Mucosa of stomach (tissue), 1 donor: Measurements from ENCODE around the gene C3orf85.

Experiments used
- H3K27me3 ChIP-seq: one replicate; pipeline ENCODE4 v1.7.0; 2013; ENCODE audit warnings: mild to moderate bottlenecking, low read length; ENCODE audit not compliant: control insufficient read depth, insufficient read depth
- H3K36me3 ChIP-seq: one replicate; pipeline ENCODE4 v1.7.0; 2013; ENCODE audit warnings: low read length; ENCODE audit not compliant: control insufficient read depth, insufficient read depth
- H3K4me1 ChIP-seq: one replicate; pipeline ENCODE4 v1.7.0; 2013; ENCODE audit warnings: mild to moderate bottlenecking, low read length; ENCODE audit not compliant: control insufficient read depth, insufficient read depth
- H3K4me3 ChIP-seq: one replicate; pipeline ENCODE4 v1.7.0; 2013; ENCODE audit warnings: low read length
- H3K9ac ChIP-seq: one replicate; pipeline ENCODE4 v1.7.0; 2013; ENCODE audit warnings: mild to moderate bottlenecking, low read length, moderate library complexity
- H3K9me3 ChIP-seq: one replicate; pipeline ENCODE4 v1.7.0; 2013; ENCODE audit warnings: mild to moderate bottlenecking, low read length, moderate library complexity; ENCODE audit not compliant: control insufficient read depth
- donor health status: Pancreatic carcinoma.

Gene C3orf85, protein sequence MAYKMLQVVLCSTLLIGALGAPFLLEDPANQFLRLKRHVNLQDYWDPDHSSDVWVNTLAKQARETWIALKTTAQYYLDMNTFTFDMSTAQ

DNA sequence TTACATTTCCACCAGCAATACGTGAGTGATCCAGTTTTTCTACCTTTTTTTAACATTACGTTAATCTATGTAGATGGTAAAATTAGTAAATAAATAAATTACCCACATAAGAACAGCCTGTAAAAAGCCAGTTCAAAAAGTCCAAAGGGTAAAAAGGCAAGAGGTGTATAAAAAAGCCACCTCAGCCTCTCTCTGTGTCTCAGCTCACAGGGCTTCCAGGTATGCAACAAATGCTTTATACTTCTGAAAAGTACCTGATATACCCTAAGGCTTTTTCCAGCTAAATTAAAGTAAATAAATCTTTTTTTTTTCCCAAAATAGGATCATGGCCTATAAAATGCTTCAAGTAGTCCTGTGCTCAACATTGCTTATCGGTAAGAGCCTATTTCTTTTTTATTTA is at the start of gene C3orf85:
TSS of gene C3orf85 (plus strand) at position 197 of the 400 bp plus-strand sequence. CDS start at position 326, 129 bp downstream.
- Histone ChIP-seq H3K9ac (no peak within 1 kb of the TSS), H3K27me3 (no peaks in the 10 kb centered on the region), H3K9me3 (no peaks in the 10 kb centered on the region), H3K4me1 (peaks cover 20% of the 10 kb centered on the region), H3K36me3 (no peaks in the 10 kb centered on the region), H3K4me3 (no peak within 1 kb of the TSS)

DNA sequence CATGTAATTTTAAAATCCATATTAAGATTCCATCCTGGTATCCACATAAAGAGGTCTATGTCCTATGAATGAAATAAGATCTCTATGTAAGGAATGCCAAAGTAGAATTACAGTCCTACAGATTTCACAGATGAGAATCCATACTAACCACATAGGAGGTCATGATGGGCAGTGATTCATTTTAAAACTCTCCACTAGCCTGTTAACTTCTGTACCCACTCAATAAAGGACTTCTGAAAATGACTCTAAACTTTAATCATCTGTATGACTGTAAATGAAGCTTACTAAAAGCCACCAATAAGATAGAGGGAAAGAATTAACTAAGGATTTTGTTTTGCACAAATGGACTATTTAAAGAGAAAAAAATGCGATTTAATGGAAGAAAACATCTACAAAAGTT is 47.3 kb upstream of the C3orf85 start:
- no peak overlapping the region for H3K4me3 ChIP-seq
- H3K9ac ChIP-seq = no peak overlapping the region
- no peaks in the 10 kb centered on the region for H3K9me3 ChIP-seq
- H3K4me1 ChIP-seq = no peaks in the 10 kb centered on the region
- no peaks in the 10 kb centered on the region for H3K36me3 ChIP-seq
- H3K27me3 ChIP-seq = no peaks in the 10 kb centered on the region

DNA sequence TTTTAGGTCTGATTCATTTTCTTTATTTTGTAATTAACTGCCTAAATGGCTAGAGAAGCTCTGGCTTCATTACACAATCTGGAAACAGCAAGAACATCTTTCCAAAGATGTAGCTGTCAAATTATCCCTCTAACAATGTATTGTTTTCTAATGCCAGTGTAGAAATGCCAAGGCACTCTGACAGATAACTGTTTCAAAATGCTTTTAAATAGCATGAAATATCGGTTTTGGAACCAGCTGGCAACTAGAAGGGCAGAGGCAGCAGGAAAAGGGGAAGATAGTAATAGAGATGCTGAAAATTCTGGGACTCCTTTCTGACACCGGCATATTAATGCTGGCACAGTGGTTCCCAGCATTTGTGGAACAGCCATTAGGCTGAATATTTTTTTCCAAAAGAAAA is 44.7 kb upstream of the C3orf85 start:
- Histone ChIP-seq H3K9me3 (no peaks in the 10 kb centered on the region), H3K4me1 (no peaks in the 10 kb centered on the region), H3K4me3 (no peak overlapping the region), H3K9ac (no peak overlapping the region), H3K36me3 (no peaks in the 10 kb centered on the region), H3K27me3 (no peaks in the 10 kb centered on the region)

DNA sequence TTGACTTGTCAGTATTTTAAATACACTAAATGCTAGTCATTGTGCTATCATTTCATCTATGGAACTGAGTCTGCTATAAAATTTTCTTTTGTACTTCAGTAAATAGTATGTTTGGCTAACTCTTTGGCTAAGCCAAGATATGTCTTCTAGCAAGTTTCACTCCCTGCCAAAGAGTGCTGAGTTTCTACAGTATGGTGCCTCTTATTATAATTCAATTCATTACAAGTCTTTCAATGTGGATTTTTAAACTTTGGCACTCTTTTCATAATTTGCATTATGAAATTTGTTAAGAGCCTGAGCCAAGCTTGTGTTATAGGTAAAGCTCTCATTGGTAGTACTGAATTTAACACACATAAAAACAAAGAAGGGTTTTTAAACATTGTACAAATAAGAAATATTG is 43.0 kb upstream of the C3orf85 start:
- H3K9me3 ChIP-seq = no peaks in the 10 kb centered on the region
- no peak overlapping the region for H3K4me3 ChIP-seq
- H3K4me1 ChIP-seq = no peaks in the 10 kb centered on the region
- no peaks in the 10 kb centered on the region for H3K36me3 ChIP-seq
- H3K9ac ChIP-seq = no peak overlapping the region
- H3K27me3 ChIP-seq = no peaks in the 10 kb centered on the region

DNA sequence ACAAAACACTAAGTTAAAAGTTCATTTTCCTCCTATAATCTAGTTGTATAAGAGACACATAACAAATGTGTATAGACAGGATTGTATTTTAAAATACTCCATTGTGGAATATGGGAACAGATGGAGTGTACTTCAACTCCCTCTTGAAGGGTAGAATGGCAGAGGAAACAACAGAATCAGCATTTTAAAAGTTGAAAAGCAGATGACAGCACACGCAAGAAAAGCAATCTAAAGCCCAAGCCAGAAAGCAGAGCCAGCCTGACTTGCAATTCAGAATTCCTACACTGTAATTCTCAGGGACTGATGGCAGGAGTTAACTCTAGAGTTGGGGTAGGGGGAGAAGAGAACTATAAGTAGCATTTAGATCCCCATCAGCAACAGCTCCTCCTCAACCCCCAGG is 41.4 kb upstream of the C3orf85 start:
- H3K4me1 ChIP-seq = no peaks in the 10 kb centered on the region
- no peak overlapping the region for H3K4me3 ChIP-seq
- H3K27me3 ChIP-seq = no peaks in the 10 kb centered on the region
- no peak overlapping the region for H3K9ac ChIP-seq
- no peaks in the 10 kb centered on the region for H3K36me3 ChIP-seq
- no peaks in the 10 kb centered on the region for H3K9me3 ChIP-seq

DNA sequence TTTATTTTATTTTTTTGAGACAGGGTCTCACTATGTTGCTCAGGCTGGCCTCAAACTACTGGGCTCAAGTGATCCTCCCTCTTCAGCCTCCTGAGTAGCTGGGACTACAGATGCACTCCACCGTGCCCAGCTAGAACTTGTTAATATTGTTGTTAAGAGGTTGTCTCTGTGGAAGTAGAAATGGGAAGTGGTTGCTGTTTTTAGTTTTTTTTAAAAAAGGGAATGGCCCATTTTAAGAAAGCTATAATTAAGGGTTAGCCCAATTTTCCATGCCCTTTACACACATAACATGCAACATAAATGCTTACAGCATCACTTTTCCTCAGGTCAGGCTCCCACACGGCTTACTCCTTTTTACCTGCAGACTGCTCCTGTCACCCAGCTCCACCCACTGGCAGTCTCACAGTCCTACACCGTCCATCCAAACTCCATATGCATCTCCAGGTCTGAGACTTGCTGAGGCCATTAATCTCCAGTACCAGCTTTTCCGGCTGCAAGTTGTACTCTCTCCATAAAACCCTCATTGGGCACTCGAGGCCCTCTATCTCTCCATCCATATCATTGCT is 38.4 kb upstream of the C3orf85 start:
- Histone ChIP-seq H3K9ac (no peak overlapping the region), H3K36me3 (no peaks in the 10 kb centered on the region), H3K4me1 (no peaks in the 10 kb centered on the region), H3K4me3 (no peak overlapping the region), H3K9me3 (no peaks in the 10 kb centered on the region), H3K27me3 (no peaks in the 10 kb centered on the region)

DNA sequence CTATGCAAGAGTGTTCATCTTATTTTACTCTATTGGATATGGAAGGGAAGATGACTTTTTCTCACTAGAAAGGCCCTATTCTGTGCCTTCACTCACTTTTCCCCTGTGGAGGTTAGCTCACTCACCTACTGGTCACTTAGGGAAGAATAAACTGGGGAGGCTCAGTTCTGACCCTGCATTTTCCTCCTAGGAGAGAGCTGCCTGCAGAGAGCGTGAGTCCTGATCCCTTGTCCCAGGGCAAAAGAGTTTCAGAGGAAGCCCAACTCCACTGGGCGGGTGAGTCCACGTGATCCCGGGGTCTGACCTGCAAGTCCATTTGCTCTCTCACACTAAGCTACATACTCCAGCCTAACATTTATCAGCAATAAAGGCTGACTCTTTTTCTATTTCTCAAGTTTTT is 26.9 kb upstream of the C3orf85 start:
- Histone ChIP-seq H3K4me3 (no peak overlapping the region), H3K9ac (no peak overlapping the region), H3K4me1 (peaks cover 7% of the 10 kb centered on the region), H3K36me3 (no peaks in the 10 kb centered on the region), H3K9me3 (no peaks in the 10 kb centered on the region), H3K27me3 (no peaks in the 10 kb centered on the region)

DNA sequence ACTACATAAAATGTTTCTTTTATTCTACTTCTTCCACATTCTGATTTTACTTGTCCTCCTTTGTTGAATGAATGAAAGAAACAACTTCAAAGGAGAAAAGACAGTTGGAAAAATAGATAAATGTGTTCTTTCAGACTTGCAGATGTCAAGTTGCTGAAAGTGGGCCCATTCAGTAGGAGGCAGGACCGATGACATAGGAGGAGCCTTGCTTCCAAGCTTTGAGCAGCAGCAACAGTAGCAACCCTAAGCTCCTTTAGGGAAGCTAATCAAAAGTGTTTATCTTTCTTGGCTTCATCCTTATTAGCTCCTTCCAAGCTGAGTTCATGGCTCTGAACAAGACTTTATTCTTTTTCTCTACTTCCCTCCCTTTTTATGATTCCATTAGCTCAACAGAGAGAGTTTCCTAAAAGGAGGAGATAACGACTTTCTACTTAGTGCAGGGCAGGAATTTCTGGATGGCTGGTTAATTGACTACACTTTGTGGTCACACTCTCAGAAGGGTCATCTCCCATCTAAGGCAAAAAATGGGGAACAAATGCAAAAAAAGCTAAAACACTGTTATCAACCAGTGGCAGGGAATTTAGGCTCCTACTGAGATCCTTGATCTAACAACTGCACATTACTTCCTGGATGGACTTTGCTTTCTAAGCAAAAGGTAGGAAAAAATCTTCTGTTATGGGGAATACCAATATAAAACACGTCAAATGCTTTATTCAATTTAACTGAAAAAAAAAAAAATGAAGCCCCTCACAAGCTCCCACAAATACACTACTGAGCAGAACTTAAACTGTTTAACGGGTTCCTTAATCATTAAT is 23.4 kb upstream of the C3orf85 start:
- no peak overlapping the region for H3K4me3 ChIP-seq
- no peaks in the 10 kb centered on the region for H3K9me3 ChIP-seq
- no peaks in the 10 kb centered on the region for H3K36me3 ChIP-seq
- H3K27me3 ChIP-seq = no peaks in the 10 kb centered on the region
- no peak overlapping the region for H3K9ac ChIP-seq
- peaks cover 7% of the 10 kb centered on the region for H3K4me1 ChIP-seq

DNA sequence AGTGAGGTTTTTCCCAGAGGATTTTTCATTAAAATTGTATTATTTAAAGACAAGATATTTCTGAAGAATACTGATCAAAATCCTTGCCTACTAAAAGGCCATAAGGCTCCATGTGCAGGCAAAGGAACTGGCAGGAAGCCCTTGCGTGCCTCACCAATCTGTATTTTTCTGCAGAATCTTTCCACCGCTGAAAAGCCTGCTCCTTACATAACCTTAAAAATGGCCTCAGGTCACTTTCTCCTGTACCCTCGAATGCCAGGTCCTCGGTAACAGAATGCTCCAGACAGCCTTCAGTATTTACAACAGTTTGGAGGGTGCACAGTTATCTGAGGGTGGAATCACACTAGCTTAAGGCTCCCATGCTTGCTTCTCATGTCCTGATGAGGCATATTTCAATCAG is 21.8 kb upstream of the C3orf85 start:
- Histone ChIP-seq H3K4me1 (peaks cover 7% of the 10 kb centered on the region), H3K4me3 (no peak overlapping the region), H3K9me3 (no peaks in the 10 kb centered on the region), H3K36me3 (no peaks in the 10 kb centered on the region), H3K9ac (no peak overlapping the region), H3K27me3 (no peaks in the 10 kb centered on the region)

DNA sequence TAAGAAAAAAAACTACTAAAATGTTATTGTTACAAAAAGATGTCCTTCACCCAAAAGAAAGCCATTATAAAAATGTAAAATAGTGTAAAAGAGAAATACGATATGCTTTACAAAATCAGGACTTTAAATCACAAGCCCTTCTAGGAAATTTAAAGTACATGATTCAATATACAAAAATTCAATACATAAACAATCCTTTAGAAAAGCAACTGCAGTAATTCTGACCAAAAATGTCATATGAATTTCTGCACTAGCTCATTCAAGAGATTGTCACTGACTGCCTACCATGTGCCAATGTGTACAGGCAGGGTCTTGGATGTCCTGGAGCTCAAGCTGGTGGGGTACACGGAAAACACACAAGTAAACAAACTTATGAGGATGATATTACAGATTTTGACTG is 21.1 kb upstream of the C3orf85 start:
- Histone ChIP-seq H3K4me1 (peaks cover 7% of the 10 kb centered on the region), H3K27me3 (no peaks in the 10 kb centered on the region), H3K4me3 (no peak overlapping the region), H3K36me3 (no peaks in the 10 kb centered on the region), H3K9me3 (no peaks in the 10 kb centered on the region), H3K9ac (no peak overlapping the region)

DNA sequence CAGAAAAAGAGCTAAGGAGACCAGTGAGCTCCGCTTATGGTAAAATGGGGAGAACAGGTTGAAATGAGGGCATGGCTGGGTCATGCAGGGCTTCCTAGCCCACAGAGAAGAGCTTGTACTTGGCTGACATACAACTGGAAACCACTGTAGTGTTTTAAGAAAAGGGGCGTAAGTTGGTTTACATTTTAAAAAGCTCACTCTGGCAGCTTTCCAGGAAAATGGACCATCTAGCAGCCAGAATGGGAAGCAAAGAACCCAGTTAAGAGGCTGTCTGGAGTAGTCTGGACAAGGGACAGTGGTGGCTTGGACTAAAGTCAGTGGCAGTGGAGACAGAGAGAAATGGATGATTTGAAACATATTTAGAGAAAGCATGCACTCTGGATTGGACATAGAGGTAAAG is 20.5 kb upstream of the C3orf85 start:
- Histone ChIP-seq H3K27me3 (no peaks in the 10 kb centered on the region), H3K9me3 (no peaks in the 10 kb centered on the region), H3K36me3 (no peaks in the 10 kb centered on the region), H3K9ac (no peak overlapping the region), H3K4me1 (peaks cover 7% of the 10 kb centered on the region), H3K4me3 (no peak overlapping the region)

DNA sequence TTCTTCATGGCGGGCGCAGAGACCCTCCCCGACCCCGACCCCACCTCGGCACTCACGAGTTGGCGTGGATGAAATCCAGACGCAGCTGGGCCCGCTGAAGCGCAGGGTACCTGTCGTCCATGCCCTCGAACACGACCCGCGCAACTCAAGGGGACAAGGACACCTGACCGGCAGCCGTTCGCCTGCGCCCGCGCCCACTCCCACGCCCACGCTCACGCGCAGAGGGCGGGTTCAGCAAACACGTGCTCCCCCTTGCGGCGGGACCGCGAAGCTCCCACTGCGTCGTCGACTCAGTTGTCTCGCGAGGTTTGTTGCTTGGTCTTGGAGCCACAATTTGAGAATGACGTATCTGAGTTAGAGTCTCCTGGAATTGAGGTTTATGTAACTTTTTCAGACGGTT is 18.6 kb upstream of the C3orf85 start, which contains the start of gene MORC1:
TSS of gene MORC1 (minus strand) at position 196 of the 400 bp plus-strand sequence. CDS start at position 121, 75 bp downstream.
- Histone ChIP-seq H3K27me3 (no peaks in the 10 kb centered on the region), H3K9me3 (no peaks in the 10 kb centered on the region), H3K4me1 (peaks cover 7% of the 10 kb centered on the region), H3K9ac (no peak within 1 kb of the TSS), H3K36me3 (no peaks in the 10 kb centered on the region), H3K4me3 (no peak within 1 kb of the TSS)
